PC-9 (cell line): ENCODE data around the gene ZNF417. TPM values are rescaled to one million over a fixed set of nuclear protein-coding genes. Genes with fewer than 3 reads are reported as not detected.

Experiments used
- BruUV-seq: library from RNA; stranded (reverse); fragments of 400-500 nt; replicated peaks from 2 replicates; lab custom pipeline; 2021; lab: Mats Ljungman, UMichigan
- CTCF ChIA-PET: fragments of 300-600 bp; sonication (Branson Sonifier 250); formaldehyde crosslinking; loops from one replicate; lab custom pipeline; 2022; ENCODE audit warnings: antibody characterized with exemption; lab: Charles Lee
- POLR2A ChIA-PET: fragments of 300-600 bp; sonication (Branson Sonifier 250); formaldehyde crosslinking; loops from one replicate; lab custom pipeline; 2022; ENCODE audit warnings: antibody characterized with exemption; ENCODE audit not compliant: unreplicated experiment; lab: Charles Lee
- DNase-seq, 2 experiments: peaks; one replicate each; pipeline versions ENCODE4 v3.0.0 to v3.0.0-alpha.2; 2015 to 2022; ENCODE audit warnings: mixed read lengths in 1 of 2
- H2AFZ ChIP-seq: fragments of 200-600 bp; sonication (generic); 2 replicates; pipeline ENCODE4 v1.8.1; 2017; ENCODE audit warnings: antibody characterized with exemption
- H3F3A ChIP-seq: fragments of 200-600 bp; sonication (generic); 2 replicates; pipeline ENCODE4 v1.8.1; 2017; ENCODE audit warnings: antibody characterized with exemption, mild to moderate bottlenecking, low read depth; ENCODE audit not compliant: insufficient read depth
- H3K27ac ChIP-seq: fragments of 200-600 bp; sonication (generic); 2 replicates; pipeline ENCODE4 v1.6.1; 2016; ENCODE audit warnings: mixed run types
- H3K27me3 ChIP-seq: fragments of 200-600 bp; sonication (generic); 2 replicates; pipeline ENCODE4 v1.6.1; 2016; ENCODE audit warnings: low read depth, mixed run types; ENCODE audit not compliant: insufficient read depth
- H3K36me3 ChIP-seq: fragments of 200-600 bp; sonication (generic); 2 replicates; pipeline ENCODE4 v1.6.1; 2016; ENCODE audit warnings: low read depth, mixed run types
- H3K4me1 ChIP-seq: fragments of 200-600 bp; sonication (generic); replicated peaks from 2 replicates; pipeline ENCODE4 v1.6.1; 2016; ENCODE audit warnings: mixed run types; ENCODE audit not compliant: insufficient read depth
- H3K4me2 ChIP-seq: fragments of 200-600 bp; sonication (generic); 2 replicates; pipeline ENCODE4 v1.6.1; 2017; ENCODE audit warnings: mixed run types
- H3K4me3 ChIP-seq: fragments of 200-600 bp; sonication (generic); 2 replicates; pipeline ENCODE4 v1.6.1; 2016; ENCODE audit warnings: mixed run types
- H3K79me2 ChIP-seq: fragments of 200-600 bp; sonication (generic); 2 replicates; pipeline ENCODE4 v1.6.1; 2017; ENCODE audit warnings: low read depth, mixed run types
- H3K9me2 ChIP-seq: fragments of 200-600 bp; sonication (generic); 2 replicates; pipeline ENCODE4 v1.8.1; 2017; ENCODE audit warnings: mild to moderate bottlenecking; ENCODE audit not compliant: insufficient read depth
- H3K9me3 ChIP-seq: fragments of 200-600 bp; sonication (generic); 2 replicates; pipeline ENCODE4 v1.8.1; 2016; ENCODE audit warnings: low read depth; ENCODE audit not compliant: insufficient read depth
- H4K20me1 ChIP-seq: fragments of 200-600 bp; sonication (generic); 2 replicates; pipeline ENCODE4 v1.8.1; 2017; ENCODE audit not compliant: insufficient read depth
- CTCF ChIP-seq: fragments of 200-600 bp; sonication (generic); conservative IDR thresholded peaks from 2 replicates; pipeline ENCODE4 v1.6.1; 2017; ENCODE audit warnings: mixed run types, antibody characterized with exemption, mild to moderate bottlenecking, moderate library complexity
- EZH2 ChIP-seq: fragments of 200-600 bp; sonication (generic); IDR thresholded peaks from 2 replicates; pipeline ENCODE4 v1.8.0; 2017; ENCODE audit warnings: antibody characterized with exemption, low read depth
- intact Hi-C: fragments of 100-400 bp; cut with micrococcal nuclease; formaldehyde crosslinking; loops from one replicate; pipeline ENCODE4 v1.10.0; 2022; ENCODE audit not compliant: unreplicated experiment
- total RNA-seq: library from RNA; stranded (reverse); gene quantifications from 2 replicates; pipeline ENCODE4 v1.2.3, GENCODE V29; 2021

ZNF417 gene
- total RNA-seq, 1 experiment from 2014 or later: 19.6 TPM

- DNase-seq: no peak
- intact Hi-C loops: no loop called here
- Histone ChIP-seq H3K4me3 (no peak overlapping the region), H3F3A (no peaks in the 10 kb centered on the region), H2AFZ (no peak overlapping the region), H3K9me3 (peaks cover 45% of the 10 kb centered on the region), H3K36me3 (no peaks in the 10 kb centered on the region), H3K4me2 (no peak overlapping the region), H3K79me2 (no peaks in the 10 kb centered on the region), H3K4me1 (no peaks in the 10 kb centered on the region), H3K9me2 (no peaks in the 10 kb centered on the region), H3K27ac (no peak overlapping the region), H3K27me3 (peaks cover 13% of the 10 kb centered on the region), H4K20me1 (no peaks in the 10 kb centered on the region)
- no peak for TF ChIP-seq EZH2
- no peak for TF ChIP-seq CTCF
- CTCF ChIA-PET: no interaction called here
- POLR2A ChIA-PET: no interaction called here
- BruUV-seq: no TSS peak
These were observed 11.2 kb upstream of the ZNF417 start for GRCh38 chr19:57927587-57927986.

GRCh38 chr19:57914531-57914930, 1.9 kb downstream of the ZNF417 start:
- Histone ChIP-seq H3K79me2 (peaks cover 18% of the 10 kb centered on the region), H3K27ac (no peak overlapping the region), H3K27me3 (no peaks in the 10 kb centered on the region), H3K4me2 (no peak overlapping the region), H3K9me2 (no peaks in the 10 kb centered on the region), H3F3A (no peaks in the 10 kb centered on the region), H4K20me1 (no peaks in the 10 kb centered on the region), H2AFZ (no peak overlapping the region), H3K36me3 (peaks cover 30% of the 10 kb centered on the region), H3K4me3 (peak overlapping the region; percentile 63; the same call in 1 of the 2 replicates), H3K4me1 (0 out of 2 replicates have a peak, but pooled peaks cover 7% of the 10 kb centered on the region), H3K9me3 (peaks cover 34% of the 10 kb centered on the region)
- BruUV-seq: no TSS peak
- intact Hi-C loops: no loop called here
- CTCF ChIA-PET: interaction anchor here (0.7 kb wide), 1 partner anchor 11 kb away, joined by 24 read pairs; no protein-coding TSS in a partner anchor
- DNase-seq: no peak
- TF ChIP-seq CTCF (no peak), EZH2 (no peak)
- POLR2A ChIA-PET: no interaction called here

- Histone ChIP-seq H3K27ac (no peak overlapping the region), H3K4me2 (no peak overlapping the region), H3F3A (no peaks in the 10 kb centered on the region), H3K36me3 (peaks cover 39% of the 10 kb centered on the region), H4K20me1 (no peaks in the 10 kb centered on the region), H3K79me2 (no peaks in the 10 kb centered on the region; the same call in 1 of the 2 replicates), H3K4me3 (no peak overlapping the region), H3K9me2 (no peaks in the 10 kb centered on the region), H3K4me1 (no peaks in the 10 kb centered on the region), H2AFZ (no peak overlapping the region), H3K9me3 (peaks cover 44% of the 10 kb centered on the region), H3K27me3 (no peaks in the 10 kb centered on the region)
- ChIA-PET CTCF (no interaction called here), POLR2A (no interaction called here)
- DNase-seq: no peak
- TF ChIP-seq CTCF: no peak
- no peak for TF ChIP-seq EZH2
- no TSS peak for BruUV-seq
- intact Hi-C loops: loop anchor here (10.0 kb wide), 1 partner anchor 163 kb away; the partner anchor contains the start of gene ZNF776
These were observed 9.0 kb downstream of the ZNF417 start for GRCh38 chr19:57907394-57907793.
